ENCODE measurements around the gene HIVEP3. TPM values are rescaled to one million over a fixed set of nuclear protein-coding genes. Genes with fewer than 3 reads are reported as not detected.

HIVEP3 gene
- total RNA-seq, 1 donor from 2014 or later, result 1.7 TPM

GRCh38 chr1:41670217-41670957 lies 248.3 kb downstream of the HIVEP3 start:
- no peak for DNase-seq (ENCODE audit: low spot score)

- DNase-seq (ENCODE audit: low spot score), result no peak
Observed at GRCh38 chr1:41668967-41669366, 249.8 kb downstream of the HIVEP3 start.

- no peak for DNase-seq (ENCODE audit: low spot score)
Observed at GRCh38 chr1:41668054-41668660, 250.6 kb downstream of the HIVEP3 start.

DNA sequence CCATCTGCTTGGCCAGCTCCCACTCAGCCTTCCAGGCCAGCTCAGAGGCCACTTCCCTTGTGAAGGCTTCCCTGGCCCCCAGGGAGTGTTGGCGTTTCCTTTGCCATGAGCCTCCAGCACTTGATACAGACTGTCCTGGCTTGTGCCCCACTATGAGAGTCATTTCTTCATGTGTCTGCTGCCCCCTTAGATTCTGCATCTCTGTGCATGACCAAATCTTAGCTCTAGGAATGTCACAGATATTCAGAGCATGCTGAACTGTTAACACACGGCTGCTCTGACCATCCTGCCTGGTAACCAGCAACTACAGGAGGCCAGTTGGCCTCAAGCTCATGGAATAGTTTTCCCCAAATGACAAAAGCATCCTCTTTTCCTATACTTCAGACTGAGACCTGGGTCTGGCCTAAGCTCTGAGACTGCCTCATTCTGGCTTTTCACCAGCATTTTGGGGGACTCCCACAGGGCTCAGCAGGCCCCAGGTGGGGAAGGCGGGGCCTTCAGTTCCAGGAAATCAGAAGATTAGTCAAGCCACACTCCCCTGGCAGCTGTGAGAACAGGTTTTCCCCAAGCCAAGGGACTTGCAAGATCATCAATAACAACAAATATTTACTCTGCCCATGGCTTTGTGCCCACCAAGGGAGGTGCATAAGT lies 251.6 kb downstream of the HIVEP3 start:
- DNase-seq (ENCODE audit: low spot score), result no peak

DNA sequence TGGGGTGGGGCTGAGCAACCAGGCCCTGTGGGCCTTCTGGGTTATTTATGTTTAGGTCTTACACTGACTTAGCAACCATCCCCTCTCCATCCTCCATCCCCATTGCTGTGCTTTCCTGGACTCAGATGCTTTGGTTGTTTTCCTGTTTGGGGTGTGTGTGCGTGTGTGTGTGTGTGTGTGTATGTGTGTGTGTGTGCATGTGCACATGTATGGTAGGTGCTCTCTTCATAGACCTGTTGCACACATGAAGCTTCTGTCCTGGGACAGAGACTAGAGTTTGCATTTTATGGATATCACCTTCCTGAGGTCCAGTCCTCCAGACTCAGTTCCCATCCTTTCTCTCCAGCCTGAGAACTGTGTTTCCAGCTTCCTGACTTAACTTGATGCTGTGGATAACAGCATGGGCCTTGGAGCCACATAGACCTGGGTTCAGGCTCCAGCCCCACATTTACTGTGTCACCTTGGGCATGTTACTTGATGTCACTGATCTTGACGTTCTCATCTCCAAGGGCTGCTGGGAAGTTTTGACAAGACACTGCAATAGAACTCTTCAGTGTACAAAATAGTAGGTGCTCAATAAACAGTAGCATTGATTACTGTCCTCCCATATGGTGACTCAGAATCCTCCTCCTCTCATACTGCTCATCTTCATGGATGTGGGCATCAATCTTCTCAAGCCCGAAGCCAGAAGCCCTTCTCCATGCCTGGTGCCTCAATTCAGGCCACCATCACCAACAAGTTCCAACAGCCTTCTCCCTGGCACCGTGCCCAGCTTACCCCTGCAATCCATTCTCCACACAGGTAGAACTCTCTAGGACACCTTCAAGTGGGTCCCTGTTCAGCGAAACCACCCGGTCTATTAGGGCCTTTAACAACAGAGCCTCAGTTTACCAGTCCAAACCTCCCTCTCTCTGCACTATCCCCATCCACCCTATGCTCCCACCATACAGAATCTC lies 252.5 kb downstream of the HIVEP3 start:
- no peak for DNase-seq (ENCODE audit: low spot score)

GRCh38 chr1:41664861-41665640 lies 253.7 kb downstream of the HIVEP3 start:
- DNase-seq (ENCODE audit: low spot score), result peak; percentile 65

GRCh38 chr1:41663671-41664400 lies 254.9 kb downstream of the HIVEP3 start:
- no peak for DNase-seq (ENCODE audit: low spot score)

- peak; percentile 76 for DNase-seq (ENCODE audit: low spot score)
Observed at GRCh38 chr1:41662765-41663437, 255.8 kb downstream of the HIVEP3 start.

- peak; percentile 82 for DNase-seq (ENCODE audit: low spot score)
Observed at GRCh38 chr1:41662061-41662764, 256.5 kb downstream of the HIVEP3 start.

- no peak for DNase-seq (ENCODE audit: low spot score)
Observed at GRCh38 chr1:41661428-41662060, 257.2 kb downstream of the HIVEP3 start.

DNA sequence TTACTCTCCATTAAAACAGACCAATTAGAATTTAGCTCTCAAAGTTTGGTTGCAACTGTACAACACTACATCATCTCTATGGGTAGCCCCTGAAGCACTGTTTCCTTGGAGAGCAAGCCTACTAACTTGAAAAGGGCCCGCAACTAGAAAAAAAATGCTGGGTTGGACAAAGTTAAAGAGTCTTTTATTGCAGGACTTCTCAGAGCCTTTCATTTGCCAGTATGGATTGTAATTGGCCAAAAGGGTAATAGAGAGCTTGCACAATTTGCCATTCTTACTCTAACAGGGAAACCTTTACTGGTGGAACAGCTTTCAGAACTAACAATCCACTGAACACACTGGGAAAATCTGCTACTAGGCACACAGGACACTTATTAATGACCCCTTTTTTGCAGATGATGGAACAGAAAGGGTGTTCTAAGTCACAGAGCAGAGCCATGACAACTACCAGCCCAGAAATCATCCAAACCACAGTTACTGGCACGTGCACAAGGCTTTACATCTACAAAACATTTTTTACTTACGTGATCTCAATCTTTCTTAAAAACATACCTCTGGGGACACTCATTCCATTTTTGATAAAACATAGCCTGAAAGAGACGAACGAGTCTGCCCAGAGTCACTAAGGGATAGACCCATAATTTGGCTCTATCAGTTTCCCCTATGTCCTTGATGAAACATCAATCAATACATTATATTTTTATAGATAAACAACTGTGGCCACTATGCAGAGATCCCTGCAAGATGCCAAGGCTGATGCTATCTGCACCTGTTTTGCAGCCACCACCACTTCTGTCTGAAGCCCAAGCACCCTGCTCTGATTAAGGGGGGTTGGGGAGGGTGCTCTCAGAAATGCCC lies 257.9 kb downstream of the HIVEP3 start:
- DNase-seq (ENCODE audit: low spot score), result no peak

- DNase-seq (ENCODE audit: low spot score), result no peak
Observed at GRCh38 chr1:41659903-41660302, 258.8 kb downstream of the HIVEP3 start.

DNA sequence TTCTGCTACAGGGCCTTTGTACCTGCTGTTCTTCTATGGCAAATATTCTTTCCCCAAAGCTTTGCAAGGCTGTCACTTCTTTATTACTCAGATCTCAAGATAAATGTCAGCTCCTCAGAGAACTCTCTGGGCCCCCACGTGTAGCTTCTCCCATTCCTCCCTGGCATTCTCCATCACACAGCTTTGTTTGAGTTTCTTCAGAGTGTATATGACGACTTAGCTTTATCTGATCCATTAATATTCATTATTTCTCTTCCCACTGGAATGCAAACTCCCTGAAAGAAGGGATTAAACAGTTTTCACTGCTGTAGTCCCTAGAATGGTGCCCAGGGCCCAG lies 259.6 kb downstream of the HIVEP3 start:
- DNase-seq (ENCODE audit: low spot score), result no peak

DNA sequence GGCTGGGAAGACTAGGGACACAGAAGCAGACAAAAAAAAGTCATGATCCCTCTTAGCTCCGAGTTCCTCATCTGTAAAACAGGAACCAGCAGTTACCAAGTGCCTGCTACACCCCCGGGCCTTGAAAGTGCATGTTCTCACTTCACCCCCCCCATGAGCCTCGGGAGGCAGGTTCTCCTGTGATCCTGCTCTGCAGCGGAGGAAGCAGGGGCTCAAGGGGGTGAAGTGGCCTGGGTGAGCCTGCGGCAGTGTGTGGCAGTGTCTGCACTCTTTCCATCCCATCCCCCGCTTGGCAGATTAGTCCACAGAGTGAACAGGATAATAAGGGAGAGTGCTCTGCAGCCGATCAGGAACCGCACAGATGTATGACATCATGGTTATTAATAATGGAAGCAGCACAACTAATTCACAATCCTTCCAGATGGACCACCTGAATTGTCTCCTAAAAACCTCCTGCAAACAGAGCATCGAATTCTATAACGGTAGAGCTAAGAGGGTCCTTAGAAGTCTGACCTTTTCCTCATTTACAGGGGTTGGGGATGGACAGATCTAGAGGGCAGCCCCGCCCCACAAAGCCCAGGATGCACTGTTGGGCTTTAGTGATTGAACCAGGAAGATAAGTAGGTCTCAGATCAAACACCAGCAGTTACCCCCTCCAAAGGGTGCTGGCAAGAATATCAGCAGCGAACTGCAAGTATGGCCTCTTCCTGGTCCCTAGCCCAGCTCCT lies 260.1 kb downstream of the HIVEP3 start:
- DNase-seq (ENCODE audit: low spot score), result no peak

GRCh38 chr1:41657679-41658295 lies 260.9 kb downstream of the HIVEP3 start:
- no peak for DNase-seq (ENCODE audit: low spot score)

GRCh38 chr1:41656825-41657500 lies 261.8 kb downstream of the HIVEP3 start:
- DNase-seq (ENCODE audit: low spot score), result no peak
